Stimulated activated CD4-positive, alpha-beta T cell treated with anti-CD3 and anti-CD28 coated beads, Interleukin-1b, Interleukin-23, amount 100 ng/mL, for 4 hours (primary cell): ENCODE results near the gene TARS3.
"Not testable (repeated sequence)": the region's sequence is repeated elsewhere in the genome, so short reads cannot be mapped to it uniquely, and the experiment has no call there.

Experiments used
- DNase-seq, 2 donors: peaks; one replicate each; pipeline ENCODE4 v3.0.0-alpha.2; 2020; ENCODE audit warnings: low read depth in 2 of 2

Gene TARS3

DNA sequence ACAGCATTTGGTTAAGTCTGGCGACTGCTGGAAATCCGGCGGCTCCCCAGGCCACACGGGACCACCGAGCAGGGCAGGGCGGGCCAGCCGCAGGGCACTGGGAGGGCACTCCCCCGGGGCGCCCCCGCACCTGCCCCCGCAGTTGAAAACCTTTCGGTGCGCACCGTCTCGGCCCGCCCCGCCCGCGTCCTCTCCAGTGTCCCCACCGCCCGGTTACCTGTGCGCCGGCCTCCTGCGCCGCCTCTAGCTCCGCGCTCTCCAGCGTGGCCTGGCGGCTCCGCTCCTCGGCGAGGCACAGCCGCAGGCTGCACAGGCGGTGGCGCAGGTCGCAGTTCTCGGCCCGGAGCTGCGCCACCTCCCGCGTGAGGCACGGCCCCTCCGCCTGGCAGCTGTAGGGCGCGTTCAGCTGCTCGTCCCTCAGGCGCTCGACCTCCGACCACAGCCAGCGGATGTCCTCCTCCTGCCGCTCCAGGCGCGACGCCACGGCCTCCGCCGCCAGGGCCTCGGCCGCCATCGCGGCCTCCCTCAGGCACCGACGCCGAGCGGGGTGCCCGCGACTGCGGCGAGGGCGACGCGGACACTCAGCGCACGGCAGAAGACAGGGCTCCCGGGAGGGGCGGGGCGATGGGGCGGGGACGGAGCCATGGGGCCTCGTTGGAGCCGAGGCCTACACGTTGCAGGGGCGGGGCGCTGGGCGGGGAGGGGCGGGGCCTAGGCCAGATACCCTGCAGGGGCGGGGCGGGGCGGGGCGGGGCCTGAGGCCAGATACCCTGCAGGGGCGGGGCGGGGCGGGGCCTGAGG, at the start of gene TARS3:
Gene TARS3 (minus strand): TSS at position 600 of the 801 bp plus-strand sequence. CDS start 86 bp downstream, at position 514.
- DNase-seq = peak; percentile 96 to 99

DNA sequence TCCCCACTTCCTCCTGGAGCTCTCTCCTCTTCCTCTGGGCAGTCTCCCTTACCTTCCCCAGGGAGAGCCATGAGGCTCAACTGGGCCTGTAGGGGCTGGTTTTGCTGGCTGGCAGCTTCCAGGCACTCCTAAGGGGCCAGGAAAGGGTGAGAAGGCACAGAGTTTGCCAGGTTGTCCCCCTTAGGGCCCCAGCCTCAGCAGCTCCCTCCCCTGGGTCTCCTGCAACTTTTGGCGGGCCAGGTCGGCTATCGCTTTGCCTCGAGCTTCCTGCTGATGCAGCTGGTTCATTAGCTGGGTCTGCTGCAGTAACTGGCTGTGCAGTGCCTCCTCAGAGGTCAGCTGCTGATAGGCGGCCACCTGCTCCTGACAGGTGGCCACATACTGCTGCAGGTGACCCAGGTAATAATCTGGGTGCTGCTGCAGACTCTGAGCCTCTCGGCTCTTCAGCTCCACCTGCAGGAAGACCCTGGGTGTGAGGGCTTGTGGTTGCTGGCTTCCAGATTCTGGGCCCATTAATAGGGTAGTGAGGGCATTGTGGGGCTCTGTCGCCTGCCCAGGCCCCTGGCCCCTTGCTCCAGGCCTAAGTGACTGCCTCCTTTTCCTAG, 49.3 kb upstream of the TARS3 start:
- no peak for DNase-seq

DNA sequence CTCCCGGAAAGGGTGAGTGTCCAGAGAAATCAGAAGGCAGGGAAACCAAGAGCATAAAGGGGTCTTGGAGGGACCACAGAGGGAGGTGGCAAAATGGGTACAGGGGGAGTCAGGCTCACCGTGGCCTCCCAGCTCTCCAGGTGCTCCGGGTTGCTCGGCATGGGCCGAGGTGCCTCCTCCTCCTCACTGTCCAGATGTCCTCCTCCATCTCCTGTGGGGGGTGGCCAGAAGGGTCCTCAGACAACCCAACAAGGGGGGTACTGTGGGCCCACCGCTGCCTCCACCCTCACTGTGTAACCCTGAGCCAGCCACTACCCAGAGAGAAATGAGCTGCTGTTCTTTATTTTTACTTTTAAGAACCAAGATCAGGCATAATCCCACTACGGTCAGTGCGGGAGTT, 48.6 kb upstream of the TARS3 start:
- DNase-seq = no peak

DNA sequence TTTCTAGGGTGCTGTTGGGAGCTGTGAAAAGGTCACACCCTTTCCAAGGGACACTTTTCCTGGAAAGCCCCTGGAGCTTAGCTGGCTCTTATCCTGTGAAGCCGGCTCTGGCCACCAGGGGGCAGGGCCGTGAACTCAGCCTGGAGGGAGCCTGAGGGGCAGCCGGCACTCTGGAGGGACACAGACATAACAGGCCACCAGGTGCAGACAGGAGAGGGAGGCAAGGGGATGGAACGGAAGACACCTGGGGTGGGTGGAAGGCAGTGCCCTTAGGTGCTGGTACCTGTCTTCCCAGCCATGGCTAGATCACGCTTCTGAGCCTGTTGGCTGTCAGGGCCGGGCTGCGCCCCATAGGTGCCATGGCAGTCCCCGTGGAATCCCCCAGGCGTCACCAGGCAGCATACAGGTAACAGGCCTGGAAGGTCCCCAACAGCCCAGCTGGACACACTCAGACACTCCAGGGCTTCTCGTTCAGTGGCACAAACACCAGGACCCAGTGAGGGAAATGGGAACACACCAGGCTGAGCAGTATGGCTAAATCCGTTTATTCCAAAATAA, 42.9 kb upstream of the TARS3 start:
- not testable (repeated sequence) for DNase-seq

DNA sequence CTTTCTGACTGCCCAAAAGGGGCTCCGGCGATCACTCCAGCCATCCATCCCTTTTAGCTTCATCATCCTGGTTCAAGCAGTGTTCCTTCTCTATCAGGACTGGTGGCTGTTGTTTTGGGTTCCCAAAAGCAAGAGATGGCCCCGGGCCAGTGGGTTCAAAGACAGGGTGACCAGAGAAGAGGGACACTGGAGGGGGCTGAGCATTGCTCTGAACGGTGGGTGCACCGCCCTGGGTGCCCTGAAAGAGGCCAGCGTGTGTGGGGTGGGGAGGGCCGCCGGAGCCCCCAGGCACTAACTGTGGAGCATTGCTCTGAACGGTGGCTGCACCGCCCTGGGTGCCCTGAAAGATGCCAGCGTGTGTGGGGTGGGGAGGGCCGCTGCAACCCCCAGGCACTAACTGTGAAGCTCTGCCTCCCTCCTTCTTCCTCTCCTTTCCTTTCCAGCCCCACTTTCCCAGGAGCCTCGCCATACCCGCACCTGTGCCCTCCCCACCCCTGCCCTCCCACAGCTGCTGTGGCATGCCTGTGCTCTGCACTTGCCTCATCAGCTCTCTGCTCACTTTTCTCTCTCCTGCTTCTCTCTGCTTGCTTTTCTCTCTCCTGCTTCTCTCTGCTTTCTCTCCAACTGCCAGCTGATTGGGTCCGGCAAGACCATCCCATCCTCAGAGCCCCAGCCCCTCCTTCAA, 41.6 kb upstream of the TARS3 start:
- no peak for DNase-seq

DNA sequence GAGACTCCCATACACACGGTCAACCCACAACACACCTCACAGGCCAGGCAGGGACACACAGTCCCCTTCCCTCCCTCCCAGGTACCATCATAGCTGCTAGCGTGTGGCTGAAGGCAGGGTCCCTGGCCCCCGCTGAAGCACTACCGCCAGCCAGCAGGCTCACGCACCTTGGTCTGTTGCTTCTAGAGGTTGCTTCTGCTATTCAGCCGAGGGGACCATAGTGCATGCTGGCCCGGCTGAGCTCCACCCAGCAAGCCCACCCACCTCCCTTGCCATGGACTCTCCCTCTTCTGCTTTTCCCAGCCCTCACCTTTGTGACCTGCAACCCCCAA, 41.0 kb upstream of the TARS3 start:
- DNase-seq = not testable (repeated sequence)

DNA sequence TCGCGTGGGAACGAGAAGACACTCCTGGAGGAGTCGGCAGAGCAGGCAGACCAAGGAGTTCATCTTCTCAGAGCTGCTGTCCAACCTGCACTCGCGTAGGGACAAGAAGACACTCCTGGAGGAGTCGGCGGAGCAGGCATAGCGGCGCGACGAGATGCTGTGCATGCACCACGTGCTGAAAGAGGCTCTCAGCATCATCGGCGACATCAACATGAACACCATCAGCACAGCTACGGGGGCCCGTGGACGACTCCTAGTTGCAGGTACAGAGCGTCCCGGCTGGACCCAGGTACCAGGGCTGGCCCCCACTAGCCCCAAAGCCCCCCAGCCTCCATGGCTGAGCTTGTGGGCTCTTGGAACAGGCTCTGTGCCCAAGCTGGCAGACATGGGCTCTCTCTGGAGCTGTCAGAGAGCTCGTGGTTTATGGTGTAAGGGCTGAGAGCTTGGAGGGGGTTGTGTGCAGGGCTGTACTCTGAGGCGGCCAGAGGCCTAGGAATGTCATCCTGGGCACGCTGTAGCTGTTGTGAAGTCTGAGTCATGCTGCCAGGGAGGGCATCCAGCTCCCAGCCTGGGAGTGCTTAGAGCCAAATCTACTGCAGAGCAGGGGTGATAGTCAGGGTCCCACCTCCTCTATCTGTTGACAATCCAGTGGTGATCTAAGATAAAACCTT, 40.5 kb upstream of the TARS3 start:
- DNase-seq = not testable (repeated sequence)

DNA sequence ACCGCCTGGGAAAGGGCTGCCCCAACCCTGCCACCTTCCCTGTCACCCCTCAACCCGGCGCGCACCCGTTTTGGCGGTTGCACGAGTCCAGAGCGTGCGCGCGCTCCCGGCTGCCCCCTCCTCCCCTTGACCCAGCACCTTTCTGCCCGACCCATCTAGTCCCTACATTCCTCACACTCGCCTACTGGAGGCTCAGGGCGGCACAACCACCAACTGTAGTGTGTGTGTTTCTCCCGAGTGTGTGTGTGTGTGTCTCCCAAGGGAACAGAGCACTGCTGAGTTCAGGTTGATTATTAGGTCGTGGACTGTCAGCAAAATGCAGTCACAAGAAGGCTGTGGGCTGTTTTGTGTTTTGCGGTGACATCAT, 22.4 kb upstream of the TARS3 start:
- DNase-seq = not testable (repeated sequence)

DNA sequence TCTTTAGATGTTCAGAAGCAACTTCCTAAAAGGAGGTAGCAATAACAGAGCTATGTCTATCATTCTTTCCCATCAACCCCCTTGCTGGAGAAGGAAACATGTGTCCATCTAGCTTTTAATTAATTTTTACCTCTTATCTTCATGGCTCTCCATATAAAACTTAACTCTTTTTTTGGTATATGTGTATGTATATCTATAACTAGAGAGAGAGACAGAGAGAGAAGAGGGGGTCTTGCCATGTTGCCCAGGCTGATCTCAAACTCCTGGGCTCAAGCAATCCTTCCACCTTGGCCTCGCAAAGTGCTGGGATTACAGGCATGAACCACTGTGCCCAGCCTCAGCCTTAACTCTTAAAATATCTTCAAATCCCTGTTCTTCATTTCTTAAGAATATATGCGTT, 10.6 kb upstream of the TARS3 start:
- not testable (repeated sequence) for DNase-seq

DNA sequence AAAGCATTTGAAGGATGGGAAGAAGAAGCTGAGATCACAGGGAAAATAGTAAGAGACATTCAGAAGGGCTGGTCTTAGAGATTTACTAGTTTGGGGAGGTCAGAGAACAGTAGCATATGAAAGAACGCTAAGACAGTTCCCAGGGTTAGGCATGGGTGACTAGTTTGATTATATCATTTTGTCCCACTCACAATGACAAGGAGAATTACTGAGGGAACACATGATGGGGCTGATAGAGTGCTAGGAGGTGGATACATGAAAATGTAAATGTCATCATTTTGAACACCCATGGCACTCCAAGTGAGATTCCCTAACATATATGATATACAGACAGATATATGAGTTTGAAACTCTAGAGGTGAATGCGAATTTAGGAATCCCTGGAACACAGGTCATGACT, 9.3 kb upstream of the TARS3 start:
- DNase-seq = no peak

DNA sequence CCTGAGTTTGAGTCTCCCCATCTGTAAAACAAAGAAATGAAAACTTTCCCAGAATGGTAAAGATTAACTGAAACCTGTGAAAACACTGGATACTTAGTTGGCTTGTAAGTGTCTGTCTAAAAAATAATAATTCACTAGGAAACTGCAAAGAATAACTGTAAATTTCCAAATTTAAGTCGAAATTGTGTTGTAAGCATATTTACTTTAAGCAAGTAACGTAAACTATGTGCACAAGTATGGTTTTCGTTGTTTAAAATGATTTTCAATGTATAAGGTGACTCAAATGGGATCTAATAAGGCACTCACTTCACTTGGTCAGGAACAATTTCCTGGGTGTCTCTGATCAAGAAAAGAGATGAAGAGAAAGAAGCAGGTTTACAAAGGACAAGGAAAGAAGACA, 8.5 kb upstream of the TARS3 start:
- no peak for DNase-seq

DNA sequence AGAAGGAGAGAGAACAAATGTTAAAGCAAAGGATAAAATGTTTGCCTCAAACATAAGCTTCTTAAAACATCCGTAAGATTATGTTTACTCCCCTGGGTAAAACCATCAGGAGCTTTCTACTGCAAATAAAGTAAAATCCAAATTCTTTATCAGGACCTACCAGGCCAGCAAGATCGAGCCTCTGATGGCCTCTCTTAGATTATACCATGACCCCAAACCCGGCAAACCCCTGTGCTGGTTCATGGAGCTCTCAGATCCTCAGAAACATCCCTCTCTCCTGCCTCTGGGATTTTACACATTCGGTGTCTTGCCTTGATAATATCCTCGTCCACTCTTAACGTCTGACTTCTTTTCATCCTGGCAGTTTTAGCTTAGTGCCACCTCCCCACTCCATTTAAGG, 7.5 kb upstream of the TARS3 start:
- no peak for DNase-seq

DNA sequence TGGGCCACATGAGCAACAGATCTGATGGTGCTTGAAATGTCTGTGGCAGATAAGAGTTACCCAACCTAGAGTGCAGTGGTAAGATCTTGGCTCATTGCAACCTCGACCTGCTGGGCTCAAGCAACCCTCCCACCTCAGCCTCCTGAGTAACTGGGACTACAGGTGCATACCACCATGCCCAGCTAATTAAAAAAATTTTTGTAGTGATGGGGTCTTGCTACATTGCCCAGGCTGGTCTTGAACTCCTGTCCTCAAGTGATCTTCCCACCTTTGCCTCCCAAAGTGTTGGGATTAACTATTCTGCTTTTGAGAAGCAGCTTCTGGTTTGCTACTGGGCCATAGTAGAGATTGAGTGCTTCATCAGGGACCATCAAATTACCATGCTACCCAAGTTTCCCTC, 2.9 kb upstream of the TARS3 start:
- no peak for DNase-seq

DNA sequence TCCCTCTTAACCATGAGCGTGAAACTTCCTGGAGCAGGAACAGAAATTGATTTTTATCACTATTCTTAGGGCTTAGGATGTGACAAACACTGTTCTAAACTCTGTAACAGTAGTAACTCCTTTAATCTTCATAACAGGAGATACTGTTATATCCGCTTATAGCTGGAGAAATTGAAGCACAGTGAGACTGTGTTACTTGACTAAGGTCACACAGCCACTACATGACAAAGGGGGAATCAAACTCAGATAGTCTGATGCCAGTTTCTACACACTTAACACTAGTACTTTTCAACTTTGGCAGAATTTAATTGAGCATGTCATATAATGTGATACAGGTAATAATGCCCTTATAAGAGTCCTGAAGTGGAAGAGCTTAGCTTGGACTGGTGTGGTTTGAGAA, 800 bp upstream of the TARS3 start:
- DNase-seq = no peak

DNA sequence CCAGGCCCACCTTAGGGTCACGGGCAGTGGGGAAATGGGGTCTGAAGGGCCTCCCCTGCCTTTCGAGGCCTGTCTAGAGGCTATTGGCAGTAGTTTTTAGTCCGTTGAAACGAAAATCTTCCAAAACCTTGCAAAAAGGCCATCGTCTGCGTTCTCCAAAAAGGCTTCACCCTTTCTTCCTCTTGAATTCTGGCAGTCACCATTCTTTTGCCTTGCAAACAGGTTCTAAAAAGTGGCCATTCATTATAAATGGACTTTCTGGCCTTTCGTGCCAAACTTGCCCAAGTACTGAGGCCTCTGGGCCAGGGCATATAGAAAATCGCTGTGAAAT, 367 bp upstream of the TARS3 start:
- no peak for DNase-seq

DNA sequence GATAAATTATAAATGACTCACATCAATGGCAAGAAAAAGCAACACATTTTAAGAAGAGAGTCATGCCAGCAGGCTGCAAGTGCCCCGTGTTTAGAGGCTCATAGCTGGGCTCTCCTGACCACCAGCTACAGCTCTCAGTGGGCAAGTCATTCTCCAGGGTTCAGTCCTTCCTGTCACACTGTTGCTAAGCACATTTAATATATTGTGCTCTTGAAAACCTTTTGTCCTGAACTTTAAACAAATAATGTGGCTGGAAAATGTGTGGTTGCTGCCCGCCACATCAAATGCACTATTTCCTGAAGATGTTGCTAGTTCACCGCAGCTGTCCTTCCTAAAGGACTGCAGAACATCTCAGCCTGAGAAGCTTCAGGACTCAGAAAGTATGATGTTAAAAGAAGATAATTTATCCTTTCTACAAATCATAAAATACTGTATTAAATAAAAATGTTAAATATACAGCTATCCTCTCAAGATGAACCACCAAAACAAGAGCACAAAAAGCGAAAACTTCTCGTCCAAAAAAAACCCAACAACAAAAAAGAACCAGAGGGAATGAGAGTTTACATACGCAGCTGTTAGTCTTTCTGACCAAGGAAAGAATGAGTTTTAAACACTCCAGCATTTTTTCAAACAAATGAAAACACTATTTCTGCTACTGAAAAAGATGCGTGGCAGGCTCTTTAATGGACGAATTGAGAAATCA, 951 bp downstream of the TARS3 start:
- no peak for DNase-seq

DNA sequence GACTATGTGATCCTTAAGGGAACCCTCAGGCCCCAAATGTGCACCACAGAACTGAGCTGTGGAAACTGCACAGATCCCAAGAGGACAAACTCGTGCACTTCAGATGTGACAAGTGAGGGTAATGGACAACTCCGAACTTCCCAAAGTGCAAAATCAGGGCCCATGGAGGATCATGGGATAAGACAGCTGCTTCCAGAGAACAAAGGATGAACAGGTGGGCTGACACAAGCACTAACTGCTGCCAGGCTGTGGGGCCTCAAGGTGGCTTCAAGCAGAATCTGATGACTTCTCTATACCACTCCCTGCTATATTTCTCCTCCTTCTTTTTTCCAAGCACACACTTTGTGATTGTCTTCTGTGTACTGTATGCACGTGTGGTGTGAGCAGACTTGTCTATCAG, 5.4 kb downstream of the TARS3 start:
- no peak for DNase-seq

DNA sequence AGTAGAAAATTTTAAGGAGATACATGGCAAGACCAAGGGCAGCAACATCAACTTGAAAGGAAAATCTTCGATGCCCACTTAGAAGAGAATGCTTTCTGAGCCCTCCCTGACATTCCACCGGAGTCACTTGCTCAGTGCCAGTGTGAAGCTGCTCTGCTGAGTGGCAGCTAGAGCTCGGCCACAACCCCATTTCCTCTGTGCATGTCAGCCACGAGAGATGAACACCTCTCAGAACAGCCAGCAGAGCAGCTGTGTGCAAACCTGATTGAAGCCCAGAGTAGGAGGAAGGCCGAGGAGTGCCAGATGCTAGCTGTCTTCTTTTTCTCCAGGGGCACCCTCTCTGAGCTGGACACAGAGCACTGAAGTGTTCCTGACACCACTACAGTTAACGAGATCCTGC, 12.2 kb downstream of the TARS3 start:
- no peak for DNase-seq

DNA sequence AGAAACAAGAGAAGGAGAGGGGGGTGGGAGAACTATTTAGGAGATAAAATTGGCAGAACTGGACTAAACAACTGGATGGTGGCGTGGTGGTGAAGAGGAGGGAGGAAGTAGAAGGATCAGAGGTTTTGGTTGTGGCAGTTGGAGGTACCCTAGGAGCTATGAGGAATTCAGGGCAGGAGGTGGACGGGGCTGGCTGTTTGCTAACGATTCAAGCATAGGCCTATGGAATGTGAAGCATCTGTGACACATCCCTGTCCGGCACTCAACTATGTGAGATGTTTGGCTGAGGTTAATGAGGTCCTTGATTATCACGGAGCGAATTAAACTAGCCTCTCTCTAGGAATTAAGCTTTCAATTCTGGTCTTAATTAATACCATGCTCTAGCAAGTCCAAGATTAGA, 13.5 kb downstream of the TARS3 start:
- DNase-seq = no peak

DNA sequence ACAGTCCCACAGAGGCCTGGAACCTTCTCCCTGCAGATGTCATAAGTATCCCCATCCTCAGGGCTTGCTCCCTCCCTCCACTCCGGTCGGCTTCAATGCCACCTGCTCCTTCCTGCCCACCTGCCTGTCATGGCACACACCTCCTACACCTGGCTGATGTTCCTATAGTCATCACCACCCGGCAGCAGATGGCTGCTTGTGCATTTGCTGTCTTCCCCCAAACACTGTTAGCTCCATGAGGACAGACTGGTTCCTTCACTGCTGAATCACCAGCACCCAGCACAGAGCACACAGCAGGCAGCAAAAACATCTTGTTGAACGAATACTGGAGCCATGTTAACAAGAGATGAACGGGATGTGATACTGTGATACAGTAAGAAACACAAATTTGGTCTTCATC, 14.8 kb downstream of the TARS3 start:
- DNase-seq = no peak

DNA sequence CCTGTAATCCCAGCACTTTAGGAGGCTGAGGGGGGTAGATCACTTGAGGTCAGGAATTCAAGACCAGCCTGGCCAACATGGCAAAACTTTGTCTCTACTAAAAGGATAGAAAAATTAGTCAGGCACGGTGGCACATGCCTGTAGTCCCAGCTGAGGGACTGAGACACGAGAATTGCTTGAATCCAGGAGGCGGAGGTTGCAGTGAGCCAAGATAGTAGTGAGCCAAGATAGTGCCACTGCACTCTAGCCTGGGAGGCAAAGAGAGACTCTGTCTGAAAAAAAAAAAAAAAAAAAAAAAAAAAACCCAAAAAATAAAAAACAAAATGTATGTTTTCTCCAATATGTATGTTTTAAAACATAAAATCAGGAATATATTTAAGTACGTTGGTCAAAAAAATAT, 16.3 kb downstream of the TARS3 start:
- no peak for DNase-seq

DNA sequence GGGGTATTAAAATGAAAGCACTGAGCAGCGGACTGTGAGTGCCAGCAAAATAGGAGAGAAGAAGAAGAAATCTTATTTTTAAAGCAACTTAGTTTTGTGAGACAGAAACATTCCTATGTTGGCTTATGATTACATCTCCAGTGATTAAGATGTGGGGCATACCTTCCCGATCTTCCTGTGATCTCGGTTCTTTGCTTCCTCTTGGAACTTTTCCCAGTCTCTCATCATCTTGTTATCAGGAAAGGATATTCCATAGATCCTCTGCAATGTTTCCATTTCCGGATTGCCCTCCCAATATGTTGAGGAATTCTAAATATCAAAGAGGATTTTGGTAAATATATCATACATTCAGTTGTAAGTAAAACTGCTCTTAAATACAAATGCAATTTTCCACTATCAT, 22.2 kb downstream of the TARS3 start:
- no peak for DNase-seq
